HG03354 (cell line): ENCODE results near the gene RAB43.
A peak's percentile ranks its signal among the peaks of the same experiment; 100 is the strongest.

Experiments used
- ATAC-seq: cut with Tn5 transposase; IDR thresholded peaks from one replicate; pipeline ENCODE4 v1.9.1; 2021; ENCODE audit warnings: mild to moderate bottlenecking; ENCODE audit not compliant: unreplicated experiment, poor library complexity, severe bottlenecking

RAB43 gene

DNA sequence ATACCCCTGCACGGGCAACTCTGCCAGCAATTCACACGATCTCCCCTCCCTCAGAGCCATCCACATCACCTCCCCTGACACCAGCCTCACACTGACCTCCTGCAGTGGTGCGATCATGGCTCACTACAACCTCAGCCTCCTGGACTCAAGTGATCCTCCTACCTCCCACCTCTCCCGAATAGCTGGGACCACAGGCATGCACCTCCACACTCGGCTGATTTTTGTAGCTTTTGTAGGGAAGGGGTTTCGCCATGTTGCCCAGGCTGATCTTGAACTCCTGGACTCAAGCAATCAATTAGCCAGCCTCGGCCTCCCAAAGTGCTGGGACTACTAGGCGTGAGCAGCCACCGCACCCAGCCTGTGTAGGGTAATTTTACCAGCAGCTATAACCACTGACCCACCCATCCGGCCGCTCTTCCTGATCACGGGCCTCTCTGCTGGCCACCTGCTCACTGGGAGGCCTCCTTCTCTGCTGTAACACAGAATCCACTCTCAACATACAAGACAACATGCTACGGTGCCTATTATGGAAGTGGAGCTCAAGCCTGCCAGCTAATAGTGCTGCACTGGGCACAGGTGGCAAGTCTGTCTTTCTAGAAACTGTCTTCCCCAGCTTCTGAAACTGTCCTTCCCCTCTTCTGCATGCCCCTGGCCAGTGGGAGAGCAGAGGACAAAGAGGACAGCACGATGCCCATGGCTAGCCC, 56.4 kb downstream of the RAB43 start:
- no peak for ATAC-seq

- no peak for ATAC-seq
These were observed 57.6 kb downstream of the RAB43 start for GRCh38 chr3:129063841-129064482.

DNA sequence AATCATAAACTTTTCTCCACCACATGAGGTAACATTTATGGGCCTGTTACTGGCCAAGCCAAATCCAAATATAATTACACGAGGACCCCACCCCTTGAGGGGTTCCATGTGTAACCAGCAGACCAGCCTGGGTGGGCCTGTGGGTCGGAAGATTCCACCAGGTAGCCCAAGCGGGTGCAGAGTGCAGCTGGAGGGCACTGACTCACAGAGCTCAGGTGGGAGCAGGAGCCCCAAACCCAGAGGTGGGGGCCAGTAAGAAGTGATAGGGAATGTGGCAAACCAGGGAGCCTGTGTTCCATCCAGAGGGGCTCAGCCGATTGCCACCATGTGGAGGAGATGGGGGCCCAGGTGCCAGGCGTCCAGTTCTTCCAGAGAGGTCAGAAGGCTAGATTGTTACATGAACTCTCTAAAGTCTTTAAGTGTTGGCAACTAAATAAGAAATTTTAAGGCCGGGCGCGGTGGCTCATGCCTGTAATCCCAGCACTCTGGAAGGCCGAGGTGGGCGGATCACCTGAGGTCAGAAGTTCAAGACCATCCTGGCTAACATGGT, 58.4 kb downstream of the RAB43 start:
- ATAC-seq, result no peak

- ATAC-seq, result no peak
These were observed 59.4 kb downstream of the RAB43 start for GRCh38 chr3:129061888-129062834.

DNA sequence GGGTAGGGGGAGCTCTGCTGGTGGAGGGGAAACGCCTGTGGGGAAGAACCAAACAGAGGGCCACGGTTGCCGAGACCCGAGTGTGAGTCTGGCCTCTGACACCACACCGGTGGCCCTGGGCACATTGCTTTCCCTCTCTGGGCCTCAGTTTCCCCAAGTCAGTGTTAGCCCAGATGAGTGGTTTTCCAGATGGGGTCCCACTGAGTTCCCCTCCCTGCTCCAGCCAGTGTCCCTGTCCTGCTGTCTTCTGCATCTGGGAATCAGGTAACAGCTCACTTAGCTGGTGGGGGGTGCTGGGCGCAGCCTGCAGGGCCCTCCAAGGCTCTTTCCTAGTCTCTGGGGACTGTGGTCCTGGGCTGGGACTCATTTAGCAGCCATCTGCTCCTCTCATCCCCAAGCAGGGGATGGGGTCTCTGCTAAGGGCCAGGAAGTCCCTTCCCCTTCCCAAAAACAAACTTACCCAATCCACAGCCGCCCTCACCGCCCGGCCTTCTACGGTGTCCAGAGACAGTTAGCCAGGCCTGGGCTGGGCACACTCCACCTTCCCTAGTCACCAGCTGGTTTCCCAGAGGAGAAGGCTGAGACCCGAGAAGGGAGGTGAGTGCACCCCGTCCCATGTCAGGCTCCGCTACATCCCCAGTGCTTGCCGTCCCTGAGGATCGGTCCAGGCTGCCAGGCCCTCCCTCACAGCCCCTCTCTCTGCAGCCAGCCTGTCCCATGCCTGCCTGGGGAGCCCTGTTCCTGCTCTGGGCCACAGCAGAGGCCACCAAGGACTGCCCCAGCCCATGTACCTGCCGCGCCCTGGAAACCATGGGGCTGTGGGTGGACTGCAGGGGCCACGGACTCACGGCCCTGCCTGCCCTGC, 60.3 kb downstream of the RAB43 start:
- ATAC-seq, result no peak

DNA sequence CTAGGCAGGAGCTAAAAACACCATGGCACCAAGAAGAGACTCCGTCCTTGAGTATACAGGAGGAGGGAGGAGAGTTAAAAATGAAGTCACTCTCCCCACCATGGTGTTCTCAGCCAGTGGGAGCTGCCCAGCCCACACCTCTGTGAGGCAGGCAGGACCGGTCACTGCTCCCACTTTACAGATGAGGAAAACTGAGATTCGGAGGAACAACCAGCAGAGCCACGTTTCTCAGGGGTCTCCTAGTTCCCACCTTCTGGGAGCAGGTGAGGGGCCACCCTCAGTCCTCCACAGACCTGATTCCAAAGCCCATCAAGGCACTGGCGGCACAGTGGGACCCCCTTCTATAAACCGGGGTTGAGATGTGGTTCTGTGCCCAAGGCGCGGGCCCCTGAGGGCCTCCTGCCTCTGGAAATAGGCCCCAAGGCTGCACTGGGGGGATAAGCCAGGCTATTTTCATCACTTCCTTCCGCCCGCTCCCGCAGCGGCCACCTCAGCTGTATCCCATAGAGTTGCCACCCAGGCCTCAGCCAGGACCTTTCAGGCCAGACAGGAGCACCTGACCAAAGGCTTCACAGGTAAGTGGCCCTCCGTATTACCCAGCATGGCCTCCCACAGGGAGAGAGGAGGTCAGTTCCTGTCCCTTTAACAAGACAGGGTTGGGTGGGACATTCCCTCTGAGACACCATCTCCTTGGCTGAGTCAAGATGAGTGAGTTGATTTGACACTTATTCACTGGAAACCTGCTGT, 61.2 kb downstream of the RAB43 start, which contains the start of gene GP9:
Gene GP9, plus strand, starts transcription at position 504 of the 747 bp plus-strand sequence. CDS start 961 bp downstream, outside the sequence.
- ATAC-seq, result no peak

- ATAC-seq, result no peak
These were observed 62.2 kb downstream of the RAB43 start for GRCh38 chr3:129059311-129059958.

- peak; percentile 61 for ATAC-seq
These were observed 63.0 kb downstream of the RAB43 start for GRCh38 chr3:129058441-129059200.

- ATAC-seq, result no peak
These were observed 64.4 kb downstream of the RAB43 start for GRCh38 chr3:129057249-129057648.

GRCh38 chr3:129056451-129057173, 65.0 kb downstream of the RAB43 start:
- ATAC-seq, result no peak

- no peak for ATAC-seq
These were observed 66.9 kb downstream of the RAB43 start for GRCh38 chr3:129054605-129055104.

DNA sequence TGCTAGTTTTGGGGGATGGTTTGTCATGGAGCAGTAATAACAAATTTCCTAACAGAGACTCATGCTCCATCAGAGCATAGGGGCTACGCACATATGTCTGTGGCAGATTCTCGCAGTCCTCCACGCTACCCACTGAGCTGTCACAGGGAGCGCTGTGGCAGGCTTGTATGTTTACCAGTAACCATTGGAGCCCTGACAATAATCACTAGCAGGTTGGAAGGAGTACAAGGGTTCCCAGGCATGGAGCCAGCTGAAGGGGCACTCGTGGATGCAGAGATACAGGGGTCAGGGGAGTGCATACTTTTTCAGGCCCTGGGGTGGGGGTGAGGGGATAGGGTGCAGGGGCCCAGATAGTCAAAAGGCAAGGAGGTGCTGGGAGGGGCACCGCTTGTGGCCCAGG, 68.9 kb downstream of the RAB43 start:
- no peak for ATAC-seq

- ATAC-seq, result no peak
These were observed 69.7 kb downstream of the RAB43 start for GRCh38 chr3:129051871-129052340.

- no peak for ATAC-seq
These were observed 70.9 kb downstream of the RAB43 start for GRCh38 chr3:129050556-129051295.

DNA sequence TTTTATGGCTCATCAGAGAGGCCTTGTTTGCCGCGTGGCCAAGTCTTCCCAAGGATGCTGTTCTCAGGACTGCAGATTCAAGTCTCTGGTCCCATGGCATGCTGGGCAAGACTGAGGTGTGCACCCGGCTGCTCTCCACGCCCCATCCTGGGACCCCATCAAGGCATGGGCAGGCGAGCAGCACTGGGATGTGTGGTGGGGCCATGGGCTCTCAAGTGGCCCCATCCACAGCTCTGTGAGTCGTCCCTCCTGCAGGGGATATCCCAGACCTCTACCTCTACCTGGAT, 74.1 kb downstream of the RAB43 start:
- no peak for ATAC-seq
